K562 (cell line): ENCODE measurements around the gene HGF. TPM values are rescaled to one million over a fixed set of nuclear protein-coding genes. Genes with fewer than 3 reads are reported as not detected.

Experiments
- ATAC-seq: fragments of 200-7000 bp; cut with Tn5 transposase; 3 replicates; pipeline ENCODE4 v1.9.1; 2020; ENCODE audit warnings: moderate library complexity
- BruUV-seq: library from RNA; stranded (reverse); fragments of 400-500 nt; replicated peaks from 2 replicates; lab custom pipeline; 2021; lab: Mats Ljungman, UMichigan
- CTCF ChIA-PET: fragments of 300-600 bp; formaldehyde crosslinking; extraction: SDS; loops from one replicate; lab custom pipeline; 2021; ENCODE audit warnings: low intra/inter-chr PET ratio; lab: Yijun Ruan, JAX
- POLR2A ChIA-PET: fragments of 300-600, 350-650 bp; sonication (Branson Sonifier 250); formaldehyde crosslinking; extraction: SDS; loops from one replicate; lab custom pipeline; 2021; ENCODE audit warnings: antibody characterized with exemption, inconsistent platforms; lab: Yijun Ruan, JAX
- DNase-seq, 4 experiments: peaks; one replicate each; pipeline versions ENCODE4 v3.0.0 to v3.0.0-alpha.2; 2011 to 2018; ENCODE audit warnings: low spot score in 3 of 4, mixed read lengths in 3 of 4; ENCODE audit errors: extremely low read depth in 1 of 4
- FAIRE-seq: peaks from 2 replicates; lab custom pipeline; 2011; peaks lifted over from hg19 to GRCh38; lab: Jason Lieb, UNC
- H2AFZ ChIP-seq: 2 replicates; pipeline ENCODE4 v1.6.0; 2011; ENCODE audit warnings: low read depth, low read length, control low read depth, inconsistent platforms
- H3K27ac ChIP-seq: fragments of 200-600 bp; 3 replicates; pipeline ENCODE4 v1.8.0; 2011; ENCODE audit warnings: low read depth, mild to moderate bottlenecking, control low read depth, inconsistent platforms, low read length, moderate library complexity, mixed read lengths; ENCODE audit errors: extremely low read depth
- H3K27me3 ChIP-seq, 2 experiments: fragments of 300-600 bp in 1 of 2; 2 replicates in 1 of 2; 3 replicates in 1 of 2; pipeline versions ENCODE4 v1.6.0 to v1.8.0; 2011; ENCODE audit warnings: inconsistent platforms in 2 of 2, low read length in 2 of 2, mild to moderate bottlenecking in 1 of 2, mixed read lengths in 1 of 2, moderate library complexity in 1 of 2; ENCODE audit not compliant: control insufficient read depth in 2 of 2, insufficient read depth in 2 of 2
- H3K36me3 ChIP-seq: fragments of 300-600 bp; 3 replicates; pipeline ENCODE4 v1.8.0; 2011; ENCODE audit warnings: mild to moderate bottlenecking, low read length, inconsistent platforms; ENCODE audit not compliant: control insufficient read depth, insufficient read depth
- H3K4me1 ChIP-seq, 2 experiments: fragments of 200-600 bp in 1 of 2; replicated peaks in 1 of 2; 2 replicates in 1 of 2; 3 replicates in 1 of 2; pipeline versions ENCODE4 v1.5.1 to v1.8.0; 2011; ENCODE audit warnings: inconsistent platforms in 2 of 2, low read length in 2 of 2, mild to moderate bottlenecking in 1 of 2, mixed read lengths in 1 of 2, moderate library complexity in 1 of 2; ENCODE audit not compliant: control insufficient read depth in 2 of 2, insufficient read depth in 2 of 2
- H3K4me2 ChIP-seq: 2 replicates; pipeline ENCODE4 v1.6.1; 2011; ENCODE audit warnings: low read length, control low read depth, inconsistent platforms, mixed read lengths; ENCODE audit not compliant: insufficient read depth
- H3K4me3 ChIP-seq: fragments of 200-600 bp; sonication (generic), shearing (Covaris generic); 2 replicates; pipeline ENCODE4 v1.5.1; 2016; ENCODE audit warnings: control low read depth, inconsistent platforms
- H3K79me2 ChIP-seq: fragments of 200-600 bp; 3 replicates; pipeline ENCODE4 v1.8.0; 2011; ENCODE audit warnings: low read length, inconsistent platforms; ENCODE audit not compliant: control insufficient read depth, insufficient read depth
- H3K9ac ChIP-seq, 2 experiments: 2 replicates each; pipeline versions ENCODE4 v1.6.0 to v1.6.1; 2011; ENCODE audit warnings: low read depth in 2 of 2, low read length in 2 of 2, control low read depth in 1 of 2, inconsistent platforms in 1 of 2, mild to moderate bottlenecking in 1 of 2, mixed read lengths in 1 of 2; ENCODE audit not compliant: insufficient read depth in 1 of 2
- H3K9me1 ChIP-seq: one replicate; pipeline ENCODE4 v1.6.0; 2011; ENCODE audit warnings: inconsistent platforms, mild to moderate bottlenecking, low read length, moderate library complexity; ENCODE audit not compliant: control insufficient read depth, insufficient read depth
- H3K9me3 ChIP-seq: replicated peaks from 2 replicates; pipeline ENCODE4 v1.5.1; 2011; ENCODE audit warnings: low read depth, low read length, inconsistent platforms; ENCODE audit not compliant: control insufficient read depth, insufficient read depth
- H4K20me1 ChIP-seq: replicated peaks from 2 replicates; pipeline ENCODE4 v1.6.1; 2011; ENCODE audit warnings: low read length, inconsistent platforms, mixed read lengths; ENCODE audit not compliant: control insufficient read depth, insufficient read depth
- BRF1 ChIP-seq: IDR thresholded peaks from 3 replicates; pipeline ENCODE4 v1.6.1; 2011; ENCODE audit warnings: borderline replicate concordance, mild to moderate bottlenecking; ENCODE audit not compliant: insufficient read length; ENCODE audit errors: extremely low read depth
- ILK ChIP-seq: fragments of 450-650 bp; IDR thresholded peaks from 2 replicates; pipeline ENCODE4 v1.6.1; 2016; ENCODE audit warnings: missing genetic modification characterization, low read depth, mild to moderate bottlenecking, missing compliant biosample characterization, moderate library complexity, borderline replicate concordance
- TAF9B ChIP-seq: fragments of 450-650 bp; IDR thresholded peaks from 2 replicates; pipeline ENCODE4 v1.6.1; 2018; ENCODE audit warnings: mild to moderate bottlenecking; ENCODE audit not compliant: partially characterized antibody
- ZFP30 ChIP-seq: fragments of 250-450 bp; sonication (Bioruptor Pico); IDR thresholded peaks from 2 replicates; pipeline ENCODE4 v1.8.0; 2022; ENCODE audit warnings: moderate library complexity, mild to moderate bottlenecking, inconsistent platforms, borderline replicate concordance
- ZKSCAN3 ChIP-seq: fragments of 250-450 bp; sonication (Bioruptor Pico); IDR thresholded peaks from 2 replicates; pipeline ENCODE4 v1.4.0; 2020
- ZNF561 ChIP-seq: fragments of 450-650 bp; formaldehyde crosslinking; conservative IDR thresholded peaks from 2 replicates; pipeline ENCODE4 v1.4.0; 2020; ENCODE audit warnings: mild to moderate bottlenecking, moderate library complexity
- WGBS: fragments of 100-300 bp; shearing (Covaris generic); methylation state at CpG from one replicate; pipeline ENCODE4 v1.1.6; 2016; ENCODE audit warnings: low coverage, mixed read lengths; ENCODE audit not compliant: insufficient coverage; ENCODE audit errors: missing lambda C conversion rate; 5-methylcytosine and 5-hydroxymethylcytosine counted together
- in situ Hi-C: fragments of 300-500 bp; cut with MboI; formaldehyde crosslinking; loops from 4 replicates; pipeline ENCODE4 v1.15.0; 2018; ENCODE audit warnings: inconsistent platforms, mixed read lengths
- intact Hi-C: fragments of 100-400 bp; cut with micrococcal nuclease; formaldehyde crosslinking; loops from 2 replicates; pipeline ENCODE4 v1.14.2; 2022
- polyA plus RNA-seq, 8 experiments: library from polyadenylated mRNA; depleted of rRNA in 4 of 8; stranded (reverse) in 5 of 8; unstranded in 3 of 8; fragments of >200 nt; fragmentation: Nextera tagmentation in 2 of 8; fragmentation: Illumina TruSeq in 1 of 8; extraction: Ambion mirVana in 2 of 8; extraction: Trizol in 1 of 8; gene quantifications; 2 replicates each; pipeline versions ENCODE4 v1.2.1 to v1.2.3, GENCODE V29; 2011 to 2014; ENCODE audit warnings: inconsistent platforms in 1 of 8, missing spikeins in 1 of 8
- total RNA-seq, 7 experiments: library from RNA; depleted of rRNA in 6 of 7; stranded (reverse); fragments of >200 nt in 6 of 7; fragmentation: Illumina TruSeq in 2 of 7; extraction: Trizol in 2 of 7; gene quantifications; 2 replicates each; pipeline versions ENCODE4 v1.2.1 to v1.2.3, GENCODE V29; 2011 to 2021; ENCODE audit warnings: low replicate concordance in 1 of 7
- TF ChIP-seq, protein P1 (sequence below): fragments of 450-650 bp; IDR thresholded peaks from 2 replicates; pipeline ENCODE4 v1.6.1; 2016; ENCODE audit warnings: low read depth
- TF ChIP-seq, protein P2 (sequence below): fragments of 250-450 bp; sonication (Bioruptor Pico); IDR thresholded peaks from 2 replicates; pipeline ENCODE4 v1.4.0; 2020

HGF gene
- total and polyA plus RNA-seq, 9 of the 15 experiments (the other 6 are each of a cell fraction or from before 2014, with no cell fraction given) = 0.02 TPM; not detected in 8

DNA sequence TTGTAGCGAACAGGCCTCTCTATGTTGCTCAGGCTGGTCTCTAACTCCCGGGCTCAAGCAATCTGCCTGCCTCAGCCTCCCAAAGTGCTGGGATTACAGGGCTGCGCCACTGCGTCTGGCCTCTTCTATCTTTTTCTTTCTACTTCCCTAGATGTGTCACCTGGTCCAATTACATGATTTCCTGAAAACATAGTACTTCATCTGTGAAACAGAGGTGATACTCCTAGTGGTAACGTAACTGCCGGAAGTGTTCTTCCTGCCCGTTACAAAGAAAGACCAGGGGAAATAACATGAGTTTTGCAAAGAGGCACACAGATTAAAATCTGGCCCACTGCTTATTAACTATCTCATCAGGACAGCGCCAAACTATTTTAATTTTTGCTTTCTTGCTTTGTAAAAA, 18.4 kb upstream of the HGF start:
- no peaks in the 10 kb centered on the region for H3K4me1 ChIP-seq
- POLR2A ChIA-PET = interaction anchor here (0.5 kb wide), 1 partner anchor 818 kb away, joined by 4 read pairs; no protein-coding TSS in a partner anchor
- H3K79me2 ChIP-seq = no peaks in the 10 kb centered on the region
- H3K27ac ChIP-seq = no peak overlapping the region
- CTCF ChIA-PET = no interaction called here
- H2AFZ ChIP-seq = no peak overlapping the region
- no peak overlapping the region for H3K9ac ChIP-seq
- H3K9me3 ChIP-seq = no peaks in the 10 kb centered on the region; the same call in 1 of the 2 replicates
- no peaks in the 10 kb centered on the region for H3K36me3 ChIP-seq
- intact Hi-C loops (no loop called here), in situ Hi-C loops (no loop called here)
- 3% methylated on average over 8 of the region's 8 CpGs for WGBS
- H3K4me2 ChIP-seq = no peak overlapping the region
- H3K9me1 ChIP-seq = no peaks in the 10 kb centered on the region
- H3K4me3 ChIP-seq = no peak overlapping the region
- ATAC-seq (no peak), DNase-seq (no peak), FAIRE-seq (no peak)
- H3K27me3 ChIP-seq = no peaks in the 10 kb centered on the region
- H4K20me1 ChIP-seq = no peaks in the 10 kb centered on the region
- BruUV-seq = no TSS peak
- TF ChIP-seq ZFP30 = no peak
- TF ChIP-seq ILK = no peak
- no peak for TF ChIP-seq ZNF561 (CRISPR knock-in tag)
- TF ChIP-seq ZKSCAN3 (CRISPR knock-in tag) = no peak
- TF ChIP-seq, protein P1, sequence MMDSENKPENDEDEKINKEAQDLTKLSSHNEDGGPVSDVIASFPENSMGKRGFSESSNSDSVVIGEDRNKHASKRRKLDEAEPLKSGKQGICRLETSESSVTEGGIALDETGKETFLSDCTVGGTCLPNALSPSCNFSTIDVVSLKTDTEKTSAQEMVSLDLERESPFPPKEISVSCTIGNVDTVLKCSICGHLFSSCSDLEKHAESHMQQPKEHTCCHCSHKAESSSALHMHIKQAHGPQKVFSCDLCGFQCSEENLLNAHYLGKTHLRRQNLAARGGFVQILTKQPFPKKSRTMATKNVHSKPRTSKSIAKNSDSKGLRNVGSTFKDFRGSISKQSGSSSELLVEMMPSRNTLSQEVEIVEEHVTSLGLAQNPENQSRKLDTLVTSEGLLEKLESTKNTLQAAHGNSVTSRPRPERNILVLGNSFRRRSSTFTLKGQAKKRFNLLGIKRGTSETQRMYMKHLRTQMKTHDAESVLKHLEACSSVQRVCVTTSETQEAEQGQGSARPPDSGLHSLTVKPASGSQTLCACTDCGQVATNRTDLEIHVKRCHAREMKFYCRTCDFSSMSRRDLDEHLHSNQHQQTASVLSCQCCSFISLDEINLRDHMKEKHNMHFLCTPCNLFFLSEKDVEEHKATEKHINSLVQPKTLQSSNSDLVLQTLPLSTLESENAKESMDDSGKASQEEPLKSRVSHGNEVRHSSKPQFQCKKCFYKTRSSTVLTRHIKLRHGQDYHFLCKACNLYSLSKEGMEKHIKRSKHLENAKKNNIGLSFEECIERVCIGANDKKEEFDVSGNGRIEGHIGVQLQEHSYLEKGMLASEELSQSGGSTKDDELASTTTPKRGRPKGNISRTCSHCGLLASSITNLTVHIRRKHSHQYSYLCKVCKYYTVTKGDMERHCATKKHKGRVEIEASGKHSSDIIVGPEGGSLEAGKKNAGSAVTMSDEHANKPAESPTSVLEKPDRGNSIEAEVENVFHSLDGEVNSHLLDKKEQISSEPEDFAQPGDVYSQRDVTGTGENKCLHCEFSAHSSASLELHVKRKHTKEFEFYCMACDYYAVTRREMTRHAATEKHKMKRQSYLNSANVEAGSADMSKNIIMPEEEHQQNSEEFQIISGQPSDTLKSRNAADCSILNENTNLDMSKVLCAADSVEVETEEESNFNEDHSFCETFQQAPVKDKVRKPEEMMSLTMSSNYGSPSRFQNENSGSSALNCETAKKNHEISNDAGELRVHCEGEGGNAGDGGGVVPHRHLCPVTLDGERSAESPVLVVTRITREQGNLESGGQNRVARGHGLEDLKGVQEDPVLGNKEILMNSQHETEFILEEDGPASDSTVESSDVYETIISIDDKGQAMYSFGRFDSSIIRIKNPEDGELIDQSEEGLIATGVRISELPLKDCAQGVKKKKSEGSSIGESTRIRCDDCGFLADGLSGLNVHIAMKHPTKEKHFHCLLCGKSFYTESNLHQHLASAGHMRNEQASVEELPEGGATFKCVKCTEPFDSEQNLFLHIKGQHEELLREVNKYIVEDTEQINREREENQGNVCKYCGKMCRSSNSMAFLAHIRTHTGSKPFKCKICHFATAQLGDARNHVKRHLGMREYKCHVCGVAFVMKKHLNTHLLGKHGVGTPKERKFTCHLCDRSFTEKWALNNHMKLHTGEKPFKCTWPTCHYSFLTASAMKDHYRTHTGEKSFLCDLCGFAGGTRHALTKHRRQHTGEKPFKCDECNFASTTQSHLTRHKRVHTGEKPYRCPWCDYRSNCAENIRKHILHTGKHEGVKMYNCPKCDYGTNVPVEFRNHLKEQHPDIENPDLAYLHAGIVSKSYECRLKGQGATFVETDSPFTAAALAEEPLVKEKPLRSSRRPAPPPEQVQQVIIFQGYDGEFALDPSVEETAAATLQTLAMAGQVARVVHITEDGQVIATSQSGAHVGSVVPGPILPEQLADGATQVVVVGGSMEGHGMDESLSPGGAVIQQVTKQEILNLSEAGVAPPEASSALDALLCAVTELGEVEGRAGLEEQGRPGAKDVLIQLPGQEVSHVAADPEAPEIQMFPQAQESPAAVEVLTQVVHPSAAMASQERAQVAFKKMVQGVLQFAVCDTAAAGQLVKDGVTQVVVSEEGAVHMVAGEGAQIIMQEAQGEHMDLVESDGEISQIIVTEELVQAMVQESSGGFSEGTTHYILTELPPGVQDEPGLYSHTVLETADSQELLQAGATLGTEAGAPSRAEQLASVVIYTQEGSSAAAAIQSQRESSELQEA = no peak
- TF ChIP-seq TAF9B = no peak
- TF ChIP-seq, protein P2, sequence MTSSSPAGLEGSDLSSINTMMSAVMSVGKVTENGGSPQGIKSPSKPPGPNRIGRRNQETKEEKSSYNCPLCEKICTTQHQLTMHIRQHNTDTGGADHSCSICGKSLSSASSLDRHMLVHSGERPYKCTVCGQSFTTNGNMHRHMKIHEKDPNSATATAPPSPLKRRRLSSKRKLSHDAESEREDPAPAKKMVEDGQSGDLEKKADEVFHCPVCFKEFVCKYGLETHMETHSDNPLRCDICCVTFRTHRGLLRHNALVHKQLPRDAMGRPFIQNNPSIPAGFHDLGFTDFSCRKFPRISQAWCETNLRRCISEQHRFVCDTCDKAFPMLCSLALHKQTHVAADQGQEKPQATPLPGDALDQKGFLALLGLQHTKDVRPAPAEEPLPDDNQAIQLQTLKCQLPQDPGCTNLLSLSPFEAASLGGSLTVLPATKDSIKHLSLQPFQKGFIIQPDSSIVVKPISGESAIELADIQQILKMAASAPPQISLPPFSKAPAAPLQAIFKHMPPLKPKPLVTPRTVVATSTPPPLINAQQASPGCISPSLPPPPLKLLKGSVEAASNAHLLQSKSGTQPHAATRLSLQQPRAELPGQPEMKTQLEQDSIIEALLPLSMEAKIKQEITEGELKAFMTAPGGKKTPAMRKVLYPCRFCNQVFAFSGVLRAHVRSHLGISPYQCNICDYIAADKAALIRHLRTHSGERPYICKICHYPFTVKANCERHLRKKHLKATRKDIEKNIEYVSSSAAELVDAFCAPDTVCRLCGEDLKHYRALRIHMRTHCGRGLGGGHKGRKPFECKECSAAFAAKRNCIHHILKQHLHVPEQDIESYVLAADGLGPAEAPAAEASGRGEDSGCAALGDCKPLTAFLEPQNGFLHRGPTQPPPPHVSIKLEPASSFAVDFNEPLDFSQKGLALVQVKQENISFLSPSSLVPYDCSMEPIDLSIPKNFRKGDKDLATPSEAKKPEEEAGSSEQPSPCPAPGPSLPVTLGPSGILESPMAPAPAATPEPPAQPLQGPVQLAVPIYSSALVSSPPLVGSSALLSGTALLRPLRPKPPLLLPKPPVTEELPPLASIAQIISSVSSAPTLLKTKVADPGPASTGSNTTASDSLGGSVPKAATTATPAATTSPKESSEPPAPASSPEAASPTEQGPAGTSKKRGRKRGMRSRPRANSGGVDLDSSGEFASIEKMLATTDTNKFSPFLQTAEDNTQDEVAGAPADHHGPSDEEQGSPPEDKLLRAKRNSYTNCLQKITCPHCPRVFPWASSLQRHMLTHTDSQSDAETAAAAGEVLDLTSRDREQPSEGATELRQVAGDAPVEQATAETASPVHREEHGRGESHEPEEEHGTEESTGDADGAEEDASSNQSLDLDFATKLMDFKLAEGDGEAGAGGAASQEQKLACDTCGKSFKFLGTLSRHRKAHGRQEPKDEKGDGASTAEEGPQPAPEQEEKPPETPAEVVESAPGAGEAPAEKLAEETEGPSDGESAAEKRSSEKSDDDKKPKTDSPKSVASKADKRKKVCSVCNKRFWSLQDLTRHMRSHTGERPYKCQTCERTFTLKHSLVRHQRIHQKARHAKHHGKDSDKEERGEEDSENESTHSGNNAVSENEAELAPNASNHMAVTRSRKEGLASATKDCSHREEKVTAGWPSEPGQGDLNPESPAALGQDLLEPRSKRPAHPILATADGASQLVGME = no peak
- no peak for TF ChIP-seq BRF1
